ENCODE data around the gene ABR.

The ABR gene

DNA sequence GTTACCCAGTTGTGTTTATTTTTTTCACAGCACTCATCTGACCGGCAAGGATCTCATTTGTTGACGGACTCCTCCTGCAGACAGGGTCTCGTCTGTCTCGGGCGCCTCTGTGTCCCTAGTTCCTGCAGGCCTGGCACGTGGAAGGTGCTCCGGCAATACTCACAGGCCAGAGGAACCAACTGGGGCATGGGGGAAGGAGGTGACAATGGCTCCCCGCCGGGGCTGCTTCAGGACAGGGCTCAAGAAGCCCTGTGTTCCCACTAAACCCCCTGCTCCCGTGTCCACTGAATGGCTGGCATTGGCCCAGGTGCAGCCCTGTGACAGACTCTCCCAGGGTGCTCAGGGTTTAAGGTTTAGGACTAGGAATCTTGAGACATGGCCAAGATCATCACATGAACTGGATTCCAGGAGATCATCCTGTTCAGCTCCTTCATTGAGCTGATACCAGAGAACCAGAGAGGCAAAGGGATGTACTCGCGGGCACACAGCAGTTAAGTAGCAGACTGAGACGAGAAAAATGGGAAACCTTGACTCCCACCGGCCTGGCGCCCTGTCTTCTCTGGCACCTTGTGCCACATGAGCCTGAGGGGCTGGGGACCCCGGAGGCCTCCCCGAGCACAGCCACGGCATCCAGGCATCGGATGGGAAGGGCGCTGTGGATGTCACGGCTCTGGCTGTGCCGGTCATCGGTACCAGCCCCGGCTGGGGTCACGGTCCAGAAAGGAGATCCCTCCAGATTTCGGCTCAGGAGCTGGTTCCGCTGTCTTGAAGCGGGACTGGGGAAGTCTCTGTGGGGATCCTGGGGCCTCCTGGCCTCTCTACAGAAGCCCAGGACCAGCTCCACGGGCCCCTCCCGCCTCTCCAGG is 153.8 kb downstream of the ABR start:
- DNase-seq = no peak

DNA sequence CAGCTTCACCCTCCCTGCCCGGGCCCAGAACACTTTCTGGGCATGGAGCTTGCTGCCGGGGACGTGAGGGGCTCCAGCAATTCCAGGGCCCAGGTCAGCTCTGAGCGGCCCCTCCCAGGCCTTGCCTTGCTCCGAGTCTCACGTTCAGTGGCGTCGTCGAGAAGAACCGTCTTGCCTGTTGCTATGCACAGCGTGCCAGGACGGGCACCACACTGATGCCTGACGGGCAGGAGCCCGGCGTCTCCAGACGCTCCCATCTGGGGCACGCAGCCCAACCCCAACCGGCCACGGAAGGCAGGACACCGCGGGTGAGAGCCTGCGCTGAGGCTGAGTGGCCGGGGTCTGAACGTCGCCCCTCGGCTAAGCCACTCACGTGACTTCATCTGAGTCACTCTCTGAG is 155.7 kb downstream of the ABR start:
- no peak for DNase-seq

DNA sequence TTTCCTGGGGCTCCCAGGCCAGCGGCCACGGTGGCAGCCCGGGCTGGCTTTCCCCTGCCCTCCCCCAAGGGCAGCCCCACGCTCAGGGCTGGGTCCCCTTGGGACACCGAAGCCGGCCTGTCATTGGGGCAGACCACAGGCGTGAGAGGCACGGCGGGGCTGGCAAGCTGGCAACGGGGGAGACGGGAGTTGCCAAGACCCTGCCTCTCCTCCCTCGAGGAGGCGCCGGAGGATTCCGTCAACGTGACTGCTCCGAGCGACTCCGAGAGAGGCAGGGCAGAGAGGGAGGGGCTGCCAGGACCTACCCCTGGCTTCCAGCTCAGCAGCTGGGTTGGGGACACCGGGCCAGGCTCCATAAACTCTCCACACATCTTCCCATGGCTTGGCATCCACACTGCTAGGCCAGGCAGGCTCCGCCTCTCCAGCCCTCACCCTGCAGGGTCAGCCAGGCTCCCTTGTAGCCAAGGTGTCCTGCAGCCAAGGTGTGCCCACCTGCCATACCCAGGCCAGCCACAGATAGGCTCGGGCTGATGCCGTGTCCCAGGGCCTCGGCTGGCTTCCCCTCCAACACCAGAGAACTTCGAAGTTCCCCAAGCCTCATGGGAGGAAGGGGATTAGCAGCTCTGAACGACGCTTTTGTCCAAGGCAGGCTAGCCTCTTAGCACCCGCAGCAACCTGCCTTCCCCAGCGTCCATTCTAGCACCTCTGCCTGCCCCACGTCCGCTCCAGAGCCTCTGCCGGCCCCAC is 157.3 kb downstream of the ABR start:
- DNase-seq = no peak

DNA sequence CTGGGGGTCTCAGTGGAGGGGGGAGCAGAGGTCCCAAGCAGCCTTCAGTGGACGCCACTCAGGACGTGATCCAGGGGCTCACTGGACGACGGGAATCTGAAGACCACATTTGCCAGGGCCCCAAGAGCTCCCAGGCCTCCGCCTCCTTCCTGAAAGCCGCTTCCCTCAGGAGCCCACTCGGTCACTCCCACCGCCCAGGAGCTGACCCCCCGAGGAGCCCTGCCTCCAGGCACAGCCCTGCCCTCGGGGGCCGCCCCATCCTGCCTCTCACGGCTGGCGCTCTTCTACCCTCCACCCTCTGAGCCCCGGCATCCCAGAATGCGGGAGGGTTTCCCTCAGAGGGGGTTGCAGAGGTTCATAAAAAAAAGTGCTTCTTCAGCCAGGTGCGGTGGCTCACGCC is 158.6 kb downstream of the ABR start:
- no peak for DNase-seq

DNA sequence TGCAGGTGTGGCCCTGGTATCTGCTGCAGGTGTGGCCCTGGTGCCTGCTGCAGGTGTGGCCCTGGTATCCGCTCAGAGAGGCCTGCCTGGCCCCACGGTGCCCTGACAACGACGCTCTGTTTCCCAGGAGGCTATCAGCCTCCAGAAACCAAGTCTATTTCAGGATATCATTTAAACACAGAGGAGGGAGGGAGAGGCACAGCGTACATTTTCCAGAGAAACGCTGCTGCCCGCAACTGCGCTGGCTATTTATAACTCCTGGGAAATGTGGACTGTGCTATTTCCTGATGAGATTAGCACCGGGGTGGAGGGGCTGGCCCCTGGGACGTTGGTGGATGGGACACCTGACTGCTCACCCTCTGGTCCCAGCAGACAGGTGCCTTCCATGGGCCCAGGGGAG is 160.3 kb downstream of the ABR start:
- DNase-seq = no peak

DNA sequence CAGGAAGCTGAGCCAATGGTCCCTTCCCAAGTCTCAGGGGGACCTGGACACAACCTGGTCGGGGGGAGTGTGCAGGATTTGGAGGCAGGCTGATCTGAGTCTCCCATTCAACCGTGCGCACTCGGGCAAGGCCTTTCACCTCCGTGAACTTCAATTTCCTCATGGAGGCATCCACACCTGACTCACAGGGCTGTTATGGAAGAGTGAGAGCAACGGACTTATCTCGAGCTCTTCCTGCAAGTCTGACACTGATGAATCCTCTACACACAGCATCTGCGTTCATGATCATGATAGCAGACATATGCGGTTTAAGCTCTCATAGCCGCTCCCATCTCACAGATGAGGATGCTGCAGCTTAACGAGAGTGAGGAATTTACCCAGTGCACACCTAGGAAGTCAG is 161.2 kb downstream of the ABR start:
- no peak for DNase-seq

DNA sequence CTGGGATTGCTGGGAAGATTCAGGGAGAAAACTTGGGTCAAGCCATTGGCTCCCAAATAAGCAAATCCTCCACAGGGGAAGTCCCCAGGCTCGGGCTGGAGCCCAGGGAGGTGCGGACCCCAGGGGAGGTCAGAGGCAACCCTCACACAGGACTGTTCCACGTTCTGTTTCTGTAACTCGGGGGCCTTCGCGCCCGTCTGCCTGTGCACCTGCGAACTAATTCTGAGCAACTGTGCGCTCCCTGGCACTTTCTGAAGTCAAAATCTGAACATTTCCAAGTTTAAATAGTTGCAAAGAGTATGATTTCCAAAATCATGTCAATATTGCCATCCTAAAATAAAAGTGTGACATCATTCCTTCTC is 166.1 kb downstream of the ABR start:
- DNase-seq = no peak

DNA sequence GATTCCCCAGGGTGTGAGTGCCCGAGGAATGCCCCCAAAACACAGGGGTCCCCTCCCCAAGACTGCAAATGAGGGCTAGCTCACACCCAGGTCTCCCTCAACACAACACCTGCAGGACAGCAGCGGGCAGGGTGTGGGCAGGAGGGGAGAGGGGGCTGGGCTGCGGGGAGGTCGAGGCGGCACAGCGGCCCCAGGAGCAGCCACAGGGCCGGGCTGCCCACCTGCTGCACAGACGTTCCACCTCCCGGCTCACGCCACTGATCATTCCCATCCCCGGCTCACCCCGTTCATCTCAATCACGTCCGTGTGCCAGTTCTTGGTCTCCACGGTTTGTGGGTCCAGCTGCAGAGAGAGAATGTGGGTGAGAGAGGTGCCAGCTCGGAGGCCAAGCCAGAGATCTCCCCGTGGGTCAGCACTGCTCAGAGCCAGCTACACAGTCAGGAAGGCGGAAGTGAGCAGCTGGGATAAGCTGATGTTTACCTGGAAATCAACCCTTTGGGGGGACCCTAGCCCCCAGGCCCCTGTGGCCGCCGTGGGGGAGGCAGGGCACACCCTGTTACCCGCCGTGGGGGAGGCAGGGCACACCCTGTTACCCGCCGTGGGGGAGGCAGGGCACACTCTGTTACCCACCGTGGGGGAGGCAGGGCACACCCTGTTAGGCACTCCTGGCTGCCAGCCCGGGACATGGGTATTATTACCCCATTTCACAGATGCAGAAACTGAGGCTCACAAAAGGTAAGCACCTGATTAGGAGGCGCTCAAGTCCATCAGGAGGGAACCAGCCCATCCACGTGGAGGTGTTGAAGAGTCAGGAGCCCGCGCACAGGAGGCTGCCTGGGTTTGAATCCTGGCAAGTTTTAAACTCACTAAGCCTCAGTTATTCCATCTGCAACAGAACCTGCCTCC is 166.7 kb downstream of the ABR start:
- no peak for DNase-seq

DNA sequence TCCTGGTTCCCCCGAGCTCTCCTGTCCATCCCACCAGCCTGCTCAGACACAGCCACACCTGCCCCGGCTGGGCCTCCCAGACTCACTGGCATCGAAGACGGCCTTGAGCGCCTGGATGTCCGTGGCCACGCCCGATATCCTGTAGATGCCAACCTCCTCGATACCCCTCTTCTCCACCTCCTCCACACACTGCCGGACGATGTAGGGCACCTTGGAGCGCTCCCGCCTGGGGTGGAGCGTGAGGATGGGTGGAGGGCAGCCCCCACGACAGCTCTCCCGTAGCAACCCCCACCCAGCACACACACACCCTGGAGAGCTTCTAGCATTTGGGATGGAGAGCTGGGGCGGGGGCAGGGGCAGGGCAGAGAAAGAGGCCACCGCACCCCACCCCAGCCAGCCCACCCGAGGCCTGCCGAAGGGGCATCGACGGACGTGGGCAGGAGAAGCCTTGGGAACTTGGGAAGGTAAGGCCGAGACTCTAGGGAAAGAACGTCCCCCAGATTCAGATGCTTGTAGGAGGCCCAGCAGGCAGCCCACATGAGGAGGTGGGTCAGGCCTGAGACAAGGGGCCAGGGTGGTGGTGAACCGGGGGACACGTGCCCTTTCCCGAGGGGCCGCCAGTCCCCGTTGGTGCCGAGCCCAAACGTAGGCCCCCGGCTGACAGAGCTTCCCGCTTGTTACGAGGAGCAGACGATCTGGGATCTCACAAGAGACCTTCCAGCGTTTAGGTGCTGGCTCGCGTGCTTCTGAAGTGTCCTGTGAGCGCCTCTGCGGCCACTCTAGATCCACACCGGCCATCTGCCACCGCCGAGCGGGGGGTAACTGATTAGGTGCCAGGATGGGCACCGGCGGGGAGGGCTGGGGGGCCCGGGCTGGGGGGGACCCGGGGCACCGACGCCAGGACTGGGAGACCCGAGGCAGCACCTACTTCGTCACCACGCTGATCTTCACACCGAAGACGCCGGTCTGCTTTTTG is 167.7 kb downstream of the ABR start:
- DNase-seq = no peak

DNA sequence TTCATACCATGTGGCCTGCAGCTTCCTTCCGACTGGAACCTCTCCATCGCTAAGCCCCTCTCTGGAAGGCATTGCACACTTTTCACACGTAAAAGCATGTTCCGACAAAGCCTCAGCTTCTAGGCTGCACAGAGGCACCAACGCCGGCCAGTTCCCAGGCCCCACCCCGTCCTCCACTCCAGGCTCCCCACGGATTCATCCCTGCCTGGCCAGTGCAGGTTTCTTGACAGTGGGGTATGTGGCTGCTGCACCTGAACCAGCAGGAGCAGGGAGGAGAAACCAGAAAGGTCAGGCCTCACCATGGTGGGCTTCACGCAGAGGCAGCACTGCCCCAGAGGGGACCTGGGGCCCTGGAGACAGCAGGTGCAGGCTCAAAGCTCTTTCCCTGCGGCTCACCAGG is 168.6 kb downstream of the ABR start:
- no peak for DNase-seq

DNA sequence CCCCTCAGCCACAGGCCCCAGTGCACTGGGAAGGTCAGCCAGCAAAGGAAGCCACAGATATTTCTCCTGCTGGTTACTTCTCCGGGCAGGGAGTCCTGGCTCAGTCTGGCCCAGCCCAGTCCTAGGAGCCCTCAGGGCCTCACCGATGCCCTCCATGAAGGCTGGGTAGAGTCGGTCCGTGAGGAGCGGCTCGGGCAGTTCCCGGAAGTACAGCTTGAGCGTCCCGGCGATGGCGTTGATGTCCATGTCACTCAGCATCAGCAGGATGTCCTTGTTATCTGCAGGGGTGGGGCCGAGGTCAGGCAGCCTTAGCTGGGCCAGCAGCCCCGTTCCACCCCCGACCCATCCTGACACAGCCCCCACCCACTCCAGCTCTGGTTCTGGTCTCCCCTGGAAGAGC is 169.2 kb downstream of the ABR start:
- no peak for DNase-seq

DNA sequence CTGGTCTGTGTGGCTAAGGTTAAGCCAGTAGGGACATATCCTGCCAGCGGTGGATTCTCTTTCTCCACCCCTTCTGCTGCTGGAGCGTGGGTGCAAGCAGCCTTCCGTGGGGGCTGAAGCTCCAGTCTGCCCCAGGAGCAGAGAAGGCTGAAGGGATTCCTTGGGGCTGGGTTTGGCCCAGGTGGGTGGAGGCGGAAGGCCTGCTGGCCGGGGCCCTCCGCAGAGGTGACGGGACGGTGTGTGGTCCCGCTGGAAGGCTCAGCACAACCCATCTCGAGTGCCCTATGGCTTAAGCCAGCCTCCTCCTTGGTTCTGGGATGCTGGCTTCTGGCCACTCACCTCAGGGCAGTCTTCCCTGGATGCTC is 169.7 kb downstream of the ABR start:
- no peak for DNase-seq

DNA sequence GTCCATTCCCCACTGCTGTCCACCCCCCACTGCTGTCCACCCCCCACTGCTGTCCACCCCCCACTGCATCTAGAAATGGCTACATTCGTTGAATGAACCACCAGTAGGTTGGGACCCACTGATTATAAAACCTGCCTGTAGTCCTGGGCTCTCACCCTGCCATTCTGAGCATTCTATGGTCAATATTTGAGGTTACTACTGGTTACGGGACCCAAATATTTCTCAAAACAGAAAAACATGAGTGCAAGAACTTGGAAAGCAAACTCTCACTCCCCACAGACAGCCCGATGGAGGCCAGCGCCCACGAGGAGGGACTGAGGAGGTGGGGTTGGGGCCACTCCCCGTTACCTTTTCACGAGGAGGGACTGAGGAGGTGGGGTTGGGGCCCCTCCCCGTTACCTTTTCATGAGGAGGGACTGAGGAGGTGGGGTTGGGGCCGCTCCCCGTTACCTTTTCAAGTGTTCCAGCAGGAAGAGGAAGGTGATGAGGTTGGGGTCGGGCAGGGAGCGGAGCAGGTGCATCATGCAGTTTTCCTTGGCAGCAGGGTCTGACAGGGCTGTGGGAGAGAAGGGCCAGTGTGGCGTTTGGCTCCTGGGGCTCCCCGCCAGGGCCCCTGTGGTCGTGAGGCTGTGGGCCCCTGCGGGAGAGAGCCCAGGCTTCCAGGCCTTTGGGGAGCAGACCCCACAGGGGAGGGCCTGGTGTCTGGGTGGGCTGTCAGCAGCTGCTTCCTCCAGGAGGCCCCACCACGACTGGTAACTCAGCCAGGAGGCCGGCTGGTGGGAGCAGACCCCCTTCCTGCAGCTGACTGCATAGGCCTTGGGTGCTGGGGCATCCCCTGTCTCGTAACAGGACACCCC is 170.3 kb downstream of the ABR start:
- no peak for DNase-seq

DNA sequence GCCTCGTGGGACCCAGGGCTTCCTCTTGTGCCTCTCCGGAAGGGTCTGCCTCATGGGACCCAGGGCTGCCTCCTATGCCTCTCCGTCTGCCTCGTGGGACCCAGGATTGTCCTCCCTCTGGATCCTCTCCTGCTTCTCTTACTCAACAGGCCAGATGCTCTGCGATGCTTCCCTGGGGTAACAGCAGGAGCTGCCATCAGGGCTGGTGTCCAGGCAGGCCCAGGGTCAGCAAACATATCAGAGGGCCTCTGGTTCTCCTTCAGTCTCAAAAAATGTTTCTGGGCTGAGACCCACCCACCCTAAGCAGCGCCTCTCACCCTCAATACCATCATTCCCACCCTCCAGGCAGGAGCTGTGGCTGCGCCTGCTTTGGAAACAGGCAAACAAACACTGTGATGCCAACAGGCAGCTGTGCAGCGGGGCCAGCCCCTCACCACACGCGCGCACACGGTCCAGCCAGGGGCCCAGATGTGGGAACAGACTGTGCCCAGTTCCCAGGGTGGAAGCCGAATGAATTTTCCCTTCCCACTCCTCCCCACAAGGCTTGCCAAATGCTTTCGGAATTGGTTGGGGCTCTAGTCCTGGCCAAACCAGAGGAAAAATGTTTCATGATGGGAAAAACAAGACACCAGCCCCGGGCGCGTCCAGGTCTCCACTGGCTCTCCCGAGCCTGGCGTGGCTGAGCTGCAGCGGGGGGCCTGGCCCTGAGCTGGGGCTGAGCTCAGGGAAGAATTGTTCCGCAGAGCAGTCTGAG is 171.6 kb downstream of the ABR start:
- DNase-seq = no peak

DNA sequence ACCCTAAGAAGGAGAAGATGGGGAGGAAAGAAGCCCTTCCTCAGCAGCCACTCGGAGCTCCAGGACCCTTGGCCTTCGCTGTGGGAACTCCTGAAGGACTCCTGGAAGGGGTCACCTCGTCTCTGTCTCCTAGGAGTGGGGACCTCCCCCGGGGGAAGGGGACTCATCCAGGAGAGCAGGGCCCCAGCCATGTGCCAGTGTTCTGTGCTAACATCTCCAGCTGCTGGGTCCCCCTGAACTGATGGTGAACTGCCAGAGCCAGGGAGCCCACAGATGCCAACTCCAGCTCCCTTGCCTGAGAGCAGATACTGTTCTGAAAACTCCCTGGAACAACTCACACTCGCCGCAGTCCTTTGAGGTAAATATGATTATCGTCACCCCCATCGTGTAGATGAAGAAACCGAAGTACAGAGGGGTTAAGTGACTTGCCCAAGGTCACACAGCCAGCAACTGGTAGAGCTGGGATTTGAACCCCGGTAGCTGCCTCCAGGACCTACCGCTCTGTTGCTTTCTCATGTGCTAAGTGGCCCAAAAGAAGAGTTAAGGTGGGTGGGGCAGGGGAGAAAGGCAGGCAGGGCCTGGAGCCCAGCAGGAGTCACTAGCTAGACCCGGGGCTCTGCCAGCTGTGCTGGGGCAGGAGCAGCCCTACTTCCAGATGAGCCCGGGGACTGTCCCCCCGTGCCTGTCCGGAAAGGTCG is 172.3 kb downstream of the ABR start:
- DNase-seq = no peak

DNA sequence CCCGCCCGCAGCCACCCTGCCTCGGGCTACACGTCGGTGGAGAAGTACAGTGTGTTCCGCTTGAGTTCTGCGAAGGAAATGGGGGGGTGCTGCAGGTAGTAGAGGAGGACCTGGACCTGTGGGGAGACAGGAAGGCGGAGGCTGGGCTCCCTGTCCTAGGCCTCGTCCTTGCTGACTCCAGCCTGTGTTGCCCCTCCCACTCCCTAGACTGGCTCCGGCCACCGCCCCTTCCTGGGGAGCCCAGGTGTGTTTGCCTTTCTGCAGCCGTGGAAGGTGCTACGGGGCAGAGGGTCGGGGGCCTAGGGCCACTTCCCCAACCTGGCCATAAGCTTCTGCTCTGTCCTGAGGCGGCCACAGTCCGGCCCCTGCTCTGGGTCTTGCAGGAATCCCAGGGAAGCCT is 173.7 kb downstream of the ABR start:
- no peak for DNase-seq

DNA sequence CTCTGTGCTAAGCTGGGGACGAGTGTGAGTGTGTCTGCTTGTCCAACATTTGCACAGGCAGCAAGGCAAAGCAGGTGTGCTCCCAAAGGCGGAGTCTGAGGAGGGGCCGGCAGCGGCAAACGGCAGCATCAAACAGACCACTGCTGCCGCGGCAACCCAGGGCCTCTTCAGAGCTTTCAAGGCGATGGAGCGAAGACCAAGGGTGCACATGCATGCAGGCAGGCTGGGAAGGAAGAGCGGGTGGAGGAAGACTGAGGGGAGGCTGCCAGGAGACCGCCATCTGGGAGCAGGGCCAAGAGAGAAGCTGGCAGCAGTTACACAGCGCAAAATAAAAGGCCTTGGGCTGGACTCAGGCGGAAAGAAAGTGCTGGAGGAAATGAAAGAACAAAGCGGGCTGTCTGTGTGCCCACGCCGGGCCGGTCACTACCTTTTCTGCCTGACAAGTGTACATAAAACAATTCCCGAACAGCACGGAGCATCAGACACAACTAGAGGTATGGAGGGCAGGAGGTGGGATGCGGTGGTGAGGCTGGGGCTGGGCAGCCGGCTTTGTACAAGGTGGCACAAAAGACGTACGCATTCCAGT is 174.3 kb downstream of the ABR start:
- no peak for DNase-seq

DNA sequence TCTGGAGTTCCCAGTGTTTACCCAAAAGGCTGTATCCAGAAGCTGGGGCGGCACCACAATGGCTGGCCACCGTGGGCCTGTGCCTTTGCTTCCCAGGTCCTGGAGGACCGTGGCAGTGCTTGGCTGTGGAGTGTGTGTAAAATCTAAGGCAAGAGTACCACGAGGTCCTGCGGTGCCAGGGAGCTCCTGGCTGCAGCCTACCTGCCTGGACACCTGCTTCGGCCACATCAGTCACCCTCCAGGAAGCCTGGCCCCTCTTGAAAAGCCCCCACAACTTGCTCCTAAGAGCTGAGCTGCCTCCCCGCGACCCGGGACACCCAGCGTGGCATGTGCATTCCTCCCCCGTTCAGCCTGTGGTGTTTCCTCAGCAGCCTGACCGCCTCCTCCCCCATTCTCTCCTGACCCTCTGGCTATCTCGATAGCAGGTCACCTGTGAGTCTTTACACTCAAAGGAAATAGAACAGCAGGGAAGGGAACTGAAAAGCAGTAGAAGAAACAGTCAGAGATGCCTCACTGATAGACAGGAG is 174.9 kb downstream of the ABR start:
- no peak for DNase-seq

All from 8988T (cell line).